ENCODE data around the gene IQSEC3. TPM values are rescaled to one million over a fixed set of nuclear protein-coding genes. Genes with fewer than 3 reads are reported as not detected.
"Not testable (repeated sequence)": the region's sequence is repeated elsewhere in the genome, so short reads cannot be mapped to it uniquely, and the experiment has no call there.

The IQSEC3 gene
- total RNA-seq, 3 donors from 2014 or later (not counting 1 experiment from before 2014, with no cell fraction given), result 4.4 to 7.1 (median 5.3) TPM

- not testable (repeated sequence) for H3K27ac Mint-ChIP-seq, H3K4me3 Mint-ChIP-seq, ATAC-seq
Observed at GRCh38 chr12:51087-51486, 15.5 kb upstream of the IQSEC3 start.

GRCh38 chr12:51962-52361 lies 14.6 kb upstream of the IQSEC3 start:
- WGBS (ENCODE audit: insufficient coverage), result 84% methylated on average over 6 of the region's 6 CpGs
- H3K9me3 ChIP-seq (ENCODE audit: control insufficient read depth, insufficient read depth, low read length); DNase-seq; ATAC-seq; H3K4me3 ChIP-seq (ENCODE audit: low read length); H3K4me3 Mint-ChIP-seq; H3K27ac Mint-ChIP-seq; H3K4me1 Mint-ChIP-seq; H3K36me3 Mint-ChIP-seq; H3K27ac ChIP-seq (ENCODE audit: low read length); H3K36me3 ChIP-seq (ENCODE audit: control insufficient read depth, insufficient read depth, low read length); H3K4me1 ChIP-seq (ENCODE audit: control insufficient read depth, insufficient read depth, low read length); intact Hi-C loops (cut with micrococcal nuclease); H3K9me3 Mint-ChIP-seq: not testable (repeated sequence)
- H3K27me3 Mint-ChIP-seq (ENCODE audit: low read depth in 2 of 2), result peaks cover 27 to 69% of the 10 kb centered on the region in 2 donors
- peaks cover 19% of the 10 kb centered on the region for H3K27me3 ChIP-seq (ENCODE audit: control insufficient read depth, insufficient read depth, low read length)

More at GRCh38 chr12:51087-51486, 15.5 kb upstream of the IQSEC3 start:
- H3K4me1 ChIP-seq (ENCODE audit: control insufficient read depth, insufficient read depth, low read length); intact Hi-C loops (cut with micrococcal nuclease); H3K27ac ChIP-seq (ENCODE audit: low read length); H3K9me3 Mint-ChIP-seq; H3K36me3 Mint-ChIP-seq; H3K36me3 ChIP-seq (ENCODE audit: control insufficient read depth, insufficient read depth, low read length); H3K4me3 ChIP-seq (ENCODE audit: low read length); H3K4me1 Mint-ChIP-seq; DNase-seq; H3K9me3 ChIP-seq (ENCODE audit: control insufficient read depth, insufficient read depth, low read length): not testable (repeated sequence)
- H3K27me3 ChIP-seq (ENCODE audit: control insufficient read depth, insufficient read depth, low read length), result peaks cover 18% of the 10 kb centered on the region
- H3K27me3 Mint-ChIP-seq (ENCODE audit: low read depth in 2 of 2), result peaks cover 26 to 71% of the 10 kb centered on the region in 2 donors
- 79% methylated on average over 4 of the region's 5 CpGs for WGBS (ENCODE audit: insufficient coverage)

GRCh38 chr12:52902-53734 lies 13.4 kb upstream of the IQSEC3 start:
- intact Hi-C loops (cut with micrococcal nuclease); DNase-seq; ATAC-seq; H3K36me3 ChIP-seq (ENCODE audit: control insufficient read depth, insufficient read depth, low read length); H3K36me3 Mint-ChIP-seq; H3K27ac Mint-ChIP-seq; H3K9me3 Mint-ChIP-seq; H3K4me3 Mint-ChIP-seq; H3K9me3 ChIP-seq (ENCODE audit: control insufficient read depth, insufficient read depth, low read length); H3K4me1 Mint-ChIP-seq; H3K27ac ChIP-seq (ENCODE audit: low read length); H3K4me1 ChIP-seq (ENCODE audit: control insufficient read depth, insufficient read depth, low read length); H3K4me3 ChIP-seq (ENCODE audit: low read length): not testable (repeated sequence)
- WGBS (ENCODE audit: insufficient coverage), result 50% methylated on average over 2 of the region's 4 CpGs
- peaks cover 31 to 70% of the 10 kb centered on the region in 2 donors for H3K27me3 Mint-ChIP-seq (ENCODE audit: low read depth in 2 of 2)
- H3K27me3 ChIP-seq (ENCODE audit: control insufficient read depth, insufficient read depth, low read length), result peaks cover 23% of the 10 kb centered on the region

GRCh38 chr12:53735-54730 lies 12.5 kb upstream of the IQSEC3 start:
- Mint-ChIP-seq H3K9me3 (no peaks in the 10 kb centered on the region), H3K36me3 (peaks cover 15% of the 10 kb centered on the region), H3K4me1 (no peaks in the 10 kb centered on the region), H3K27ac (no peak overlapping the region), H3K4me3 (no peak overlapping the region), H3K27me3 (ENCODE audit: low read depth in 2 of 2) (peaks cover 38 to 70% of the 10 kb centered on the region in 2 donors)
- Histone ChIP-seq H3K9me3 (ENCODE audit: control insufficient read depth, insufficient read depth, low read length) (no peaks in the 10 kb centered on the region), H3K27me3 (ENCODE audit: control insufficient read depth, insufficient read depth, low read length) (peaks cover 26% of the 10 kb centered on the region), H3K4me1 (ENCODE audit: control insufficient read depth, insufficient read depth, low read length) (no peaks in the 10 kb centered on the region), H3K4me3 (ENCODE audit: low read length) (no peak overlapping the region), H3K27ac (ENCODE audit: low read length) (no peak overlapping the region), H3K36me3 (ENCODE audit: control insufficient read depth, insufficient read depth, low read length) (no peaks in the 10 kb centered on the region)
- WGBS (ENCODE audit: insufficient coverage), result 43% methylated on average over 4 of the region's 4 CpGs
- DNase-seq (no peak), ATAC-seq (no peak)
- intact Hi-C loops (cut with micrococcal nuclease), result no loop called here
- no peak for TF ChIP-seq CTCF (IDR thresholded peaks at IDR 0.05)

Data from natural killer cell (primary cell).